GM23338 (cell line): ENCODE data around the gene MRPS5. TPM values are rescaled to one million over a fixed set of nuclear protein-coding genes. Genes with fewer than 3 reads are reported as not detected.

ENCODE experiments used
- ATAC-seq: fragments of 200-7000 bp; cut with Tn5 transposase; 3 replicates; pipeline ENCODE4 v1.9.1; 2020
- DNase-seq: peaks from one replicate; pipeline ENCODE4 v3.0.0-alpha.2; 2015; ENCODE audit warnings: low spot score
- H2AFZ ChIP-seq: fragments of 200-600 bp; sonication (generic); 2 replicates; pipeline ENCODE4 v1.8.0; 2016; ENCODE audit warnings: antibody characterized with exemption, mild to moderate bottlenecking, moderate library complexity
- H3F3A ChIP-seq: fragments of 200-600 bp; sonication (generic); replicated peaks from 2 replicates; pipeline ENCODE4 v1.8.0; 2017; ENCODE audit warnings: antibody characterized with exemption, mixed run types, low read depth
- H3K27ac ChIP-seq: fragments of 200-600 bp; sonication (generic); 2 replicates; pipeline ENCODE4 v1.6.1; 2016; ENCODE audit warnings: low read depth
- H3K27me3 ChIP-seq: fragments of 200-600 bp; sonication (generic); 2 replicates; pipeline ENCODE4 v1.8.0; 2016; ENCODE audit warnings: mild to moderate bottlenecking, mixed run types, moderate library complexity; ENCODE audit not compliant: insufficient read depth
- H3K36me3 ChIP-seq: fragments of 200-600 bp; sonication (generic); 2 replicates; pipeline ENCODE4 v1.8.0; 2016; ENCODE audit warnings: mild to moderate bottlenecking; ENCODE audit not compliant: insufficient read depth
- H3K4me1 ChIP-seq: fragments of 200-600 bp; sonication (generic); 2 replicates; pipeline ENCODE4 v1.8.0; 2016; ENCODE audit warnings: mild to moderate bottlenecking, moderate library complexity; ENCODE audit not compliant: insufficient read depth
- H3K4me2 ChIP-seq: fragments of 200-600 bp; sonication (generic); 2 replicates; pipeline ENCODE4 v1.7.1; 2017; ENCODE audit warnings: mixed run types
- H3K4me3 ChIP-seq: fragments of 200-600 bp; sonication (generic); 2 replicates; pipeline ENCODE4 v1.6.1; 2016; ENCODE audit warnings: mixed run types
- H3K79me2 ChIP-seq: fragments of 200-600 bp; sonication (generic); replicated peaks from 2 replicates; pipeline ENCODE4 v1.8.0; 2017; ENCODE audit warnings: mild to moderate bottlenecking; ENCODE audit not compliant: insufficient read depth
- H3K9me2 ChIP-seq: fragments of 200-600 bp; sonication (generic); 2 replicates; pipeline ENCODE4 v1.8.0; 2017; ENCODE audit not compliant: insufficient read depth
- H4K20me1 ChIP-seq: fragments of 200-600 bp; sonication (generic); replicated peaks from 2 replicates; pipeline ENCODE4 v1.8.0; 2017; ENCODE audit warnings: mild to moderate bottlenecking; ENCODE audit not compliant: insufficient read depth
- H3K27ac Mint-ChIP-seq: 2 replicates; pipeline ENCODE4 v1.8.0; 2020; ENCODE audit warnings: inconsistent platforms, mild to moderate bottlenecking, moderate library complexity, mixed read lengths
- H3K27me3 Mint-ChIP-seq: 3 replicates; pipeline ENCODE4 v1.8.0; 2022; ENCODE audit warnings: low read depth, mild to moderate bottlenecking, moderate library complexity, mixed read lengths, inconsistent platforms; ENCODE audit not compliant: insufficient read depth, poor library complexity
- H3K36me3 Mint-ChIP-seq: 3 replicates; pipeline ENCODE4 v1.8.0; 2021; ENCODE audit warnings: low read depth, mild to moderate bottlenecking, inconsistent platforms, moderate library complexity, mixed read lengths
- H3K4me1 Mint-ChIP-seq: 3 replicates; pipeline ENCODE4 v1.8.0; 2020; ENCODE audit warnings: mild to moderate bottlenecking, inconsistent platforms, mixed read lengths
- H3K4me3 Mint-ChIP-seq: 3 replicates; pipeline ENCODE4 v1.8.0; 2021; ENCODE audit warnings: moderate library complexity, mild to moderate bottlenecking, inconsistent platforms, mixed read lengths
- H3K9me3 Mint-ChIP-seq: 3 replicates; pipeline ENCODE4 v1.8.0; 2020; ENCODE audit warnings: moderate library complexity, mild to moderate bottlenecking, inconsistent platforms, mixed read lengths
- CREB1 ChIP-seq: fragments of 250-450 bp; sonication (Bioruptor Pico); IDR thresholded peaks from 2 replicates; pipeline ENCODE4 v1.5.0; 2020; ENCODE audit warnings: low read depth, mild to moderate bottlenecking, moderate library complexity
- CTCF ChIP-seq, 2 experiments: fragments of 200-600 bp in 1 of 2; sonication (generic) in 1 of 2; conservative IDR thresholded peaks; 2 replicates each; pipeline versions ENCODE4 v1.5.1 to v1.6.1; 2016 to 2017; ENCODE audit warnings: antibody characterized with exemption in 2 of 2, low read depth in 2 of 2, mild to moderate bottlenecking in 2 of 2, moderate library complexity in 1 of 2
- ETS1 ChIP-seq: IDR thresholded peaks from 2 replicates; pipeline ENCODE4 v1.6.1; 2016; ENCODE audit warnings: antibody characterized with exemption
- EZH2 ChIP-seq: fragments of 200-600 bp; sonication (generic); IDR thresholded peaks from one replicate; pipeline ENCODE4 v1.8.0; 2017; ENCODE audit warnings: antibody characterized with exemption, mild to moderate bottlenecking, low read depth; ENCODE audit not compliant: unreplicated experiment
- EZH2phosphoT487 ChIP-seq: fragments of 200-600 bp; sonication (generic); IDR thresholded peaks from one replicate; pipeline ENCODE4 v1.8.1; 2018; ENCODE audit warnings: antibody characterized with exemption; ENCODE audit not compliant: unreplicated experiment
- JUNB ChIP-seq: IDR thresholded peaks from one replicate; pipeline ENCODE4 v1.6.1; 2016; ENCODE audit warnings: antibody characterized with exemption; ENCODE audit not compliant: unreplicated experiment
- NANOG ChIP-seq: IDR thresholded peaks from 2 replicates; pipeline ENCODE4 v1.6.1; 2016; ENCODE audit warnings: antibody characterized with exemption, borderline replicate concordance
- REST ChIP-seq: IDR thresholded peaks from one replicate; pipeline ENCODE4 v1.6.1; 2018; ENCODE audit warnings: antibody characterized with exemption; ENCODE audit not compliant: unreplicated experiment
- STAT1 ChIP-seq: IDR thresholded peaks from one replicate; pipeline ENCODE4 v1.6.1; 2016; ENCODE audit warnings: antibody characterized with exemption; ENCODE audit not compliant: unreplicated experiment
- ZNF331 ChIP-seq: fragments of 250-450 bp; sonication (Bioruptor Pico); IDR thresholded peaks from 2 replicates; pipeline ENCODE4 v1.5.0; 2020; ENCODE audit warnings: low read depth, mild to moderate bottlenecking, moderate library complexity
- polyA plus RNA-seq: library from polyadenylated mRNA; unstranded; fragments of >200 nt; fragmentation: Nextera tagmentation; extraction: Ambion mirVana; gene quantifications from 2 replicates; pipeline ENCODE4 v1.2.1, GENCODE V29; 2016
- total RNA-seq: library from RNA; depleted of rRNA; stranded (reverse); fragments of >200 nt; shearing (Covaris generic); gene quantifications from 2 replicates; pipeline ENCODE4 v1.2.3, GENCODE V29; 2014

The MRPS5 gene
- total and polyA plus RNA-seq, 2 experiments from 2014 or later = 51.9 to 79.0 TPM

GRCh38 chr2:95091885-95092555, 29.6 kb downstream of the MRPS5 start (continued):
- no peak for TF ChIP-seq REST
- no peak for TF ChIP-seq ETS1
- TF ChIP-seq JUNB = no peak
- TF ChIP-seq CTCF (conservative IDR thresholded peaks at IDR 0.05; ENCODE audit: low read depth in 2 of 2) = no peak
- no peak for TF ChIP-seq CREB1 (CRISPR knock-in tag)
- no peak for TF ChIP-seq STAT1
- no peak for TF ChIP-seq ZNF331

GRCh38 chr2:95087379-95087778, 34.2 kb downstream of the MRPS5 start:
- no peaks in the 10 kb centered on the region for H3K27me3 ChIP-seq
- H3F3A ChIP-seq = no peaks in the 10 kb centered on the region
- peaks cover under 1% of the 10 kb centered on the region; the same call in 1 of the 3 replicates for H3K9me3 Mint-ChIP-seq
- H3K4me3 Mint-ChIP-seq = no peak overlapping the region
- ATAC-seq = peak; percentile 45; the same call in 1 of the 3 replicates
- peaks cover 5% of the 10 kb centered on the region; the same call in 1 of the 2 replicates for H3K36me3 ChIP-seq
- no peaks in the 10 kb centered on the region for H3K9me2 ChIP-seq
- H3K79me2 ChIP-seq = no peaks in the 10 kb centered on the region
- peak overlapping the region; percentile 61 for H3K27ac Mint-ChIP-seq
- H3K4me1 Mint-ChIP-seq = peaks cover 12% of the 10 kb centered on the region
- H2AFZ ChIP-seq = no peak overlapping the region
- no peak overlapping the region for H3K4me3 ChIP-seq
- peak; percentile 16 for DNase-seq
- H3K4me1 ChIP-seq = peaks cover 10% of the 10 kb centered on the region; the same call in 1 of the 2 replicates
- H3K36me3 Mint-ChIP-seq = peaks cover 65% of the 10 kb centered on the region
- H3K27ac ChIP-seq = peak overlapping the region; percentile 35; the same call in 1 of the 2 replicates
- H3K27me3 Mint-ChIP-seq = no peaks in the 10 kb centered on the region
- peak overlapping the region; percentile 46; the same call in 1 of the 2 replicates for H3K4me2 ChIP-seq
- peaks cover 5% of the 10 kb centered on the region; the same call in 1 of the 2 replicates for H4K20me1 ChIP-seq
- TF ChIP-seq ETS1 = no peak
- TF ChIP-seq EZH2phosphoT487 = no peak
- TF ChIP-seq CTCF (conservative IDR thresholded peaks at IDR 0.05; ENCODE audit: low read depth in 2 of 2) = no peak
- TF ChIP-seq NANOG = no peak
- TF ChIP-seq EZH2 = no peak
